MV-4-11 (cell line): ENCODE results near the gene PRUNE1.

Experiments
- DNase-seq: peaks from one replicate; lab custom pipeline; 2025; lab: John Stamatoyannopoulos, UW

Gene PRUNE1

GRCh38 chr1:151006327-151007052, 1.8 kb upstream of the PRUNE1 start, which contains the start of gene MINDY1:
Gene MINDY1, minus strand, starts transcription at chr1:151006902. Its CDS starts 4,285 bp downstream, at chr1:151002617.
- DNase-seq, result peak; percentile 76

GRCh38 chr1:151007853-151008243, 401 bp upstream of the PRUNE1 start:
- DNase-seq, result no peak

GRCh38 chr1:151009206-151009587, 948 bp downstream of the PRUNE1 start:
- DNase-seq, result no peak

GRCh38 chr1:151009674-151010345, 1.6 kb downstream of the PRUNE1 start:
- DNase-seq, result no peak

GRCh38 chr1:151010346-151010726, 2.1 kb downstream of the PRUNE1 start:
- no peak for DNase-seq

- DNase-seq, result peak; percentile 7
These were observed 3.1 kb downstream of the PRUNE1 start for GRCh38 chr1:151011154-151011850.

GRCh38 chr1:151012684-151013471, 4.6 kb downstream of the PRUNE1 start:
- DNase-seq, result no peak

- DNase-seq, result no peak
These were observed 5.3 kb downstream of the PRUNE1 start for GRCh38 chr1:151013518-151013917.

GRCh38 chr1:151024540-151025146, 16.4 kb downstream of the PRUNE1 start:
- DNase-seq, result peak; percentile 64

GRCh38 chr1:151026460-151026859, 18.2 kb downstream of the PRUNE1 start:
- no peak for DNase-seq

- no peak for DNase-seq
These were observed 23.9 kb downstream of the PRUNE1 start for GRCh38 chr1:151032164-151032563.

- DNase-seq, result no peak
These were observed 26.9 kb downstream of the PRUNE1 start for GRCh38 chr1:151035167-151035566.

- no peak for DNase-seq
These were observed 28.1 kb downstream of the PRUNE1 start, which contains the start of gene BNIPL for GRCh38 chr1:151036356-151036755. Gene BNIPL, plus strand, starts transcription at chr1:151036586. Its CDS starts 140 bp downstream, at chr1:151036726.

GRCh38 chr1:151037032-151037431, 28.8 kb downstream of the PRUNE1 start:
- no peak for DNase-seq

- no peak for DNase-seq
These were observed 31.3 kb downstream of the PRUNE1 start for GRCh38 chr1:151039521-151039920.

GRCh38 chr1:151043163-151043562, 34.9 kb downstream of the PRUNE1 start:
- no peak for DNase-seq

- no peak for DNase-seq
These were observed 39.3 kb downstream of the PRUNE1 start, which contains the start of gene C1orf56 for GRCh38 chr1:151047591-151047924. Gene C1orf56, plus strand, starts transcription at chr1:151047751. Its CDS starts 97 bp downstream, at chr1:151047848.

- peak; percentile 44 for DNase-seq
These were observed 39.8 kb downstream of the PRUNE1 start for GRCh38 chr1:151047925-151048644.

GRCh38 chr1:151048645-151049032, 40.4 kb downstream of the PRUNE1 start:
- DNase-seq, result no peak

GRCh38 chr1:151049458-151049857, 41.2 kb downstream of the PRUNE1 start:
- no peak for DNase-seq
